C4-2B (cell line): ENCODE data around the gene MYZAP.
A peak's percentile ranks its signal among the peaks of the same experiment; 100 is the strongest.

Source experiments
- ZFX ChIP-seq: fragments of 450-650 bp; IDR thresholded peaks from 2 replicates; pipeline ENCODE4 v1.6.1; 2017
- TF ChIP-seq, protein P1 (sequence below): fragments of 450-650 bp; conservative IDR thresholded peaks from 2 replicates; pipeline ENCODE4 v1.5.1; 2017; ENCODE audit warnings: mild to moderate bottlenecking

DNA sequence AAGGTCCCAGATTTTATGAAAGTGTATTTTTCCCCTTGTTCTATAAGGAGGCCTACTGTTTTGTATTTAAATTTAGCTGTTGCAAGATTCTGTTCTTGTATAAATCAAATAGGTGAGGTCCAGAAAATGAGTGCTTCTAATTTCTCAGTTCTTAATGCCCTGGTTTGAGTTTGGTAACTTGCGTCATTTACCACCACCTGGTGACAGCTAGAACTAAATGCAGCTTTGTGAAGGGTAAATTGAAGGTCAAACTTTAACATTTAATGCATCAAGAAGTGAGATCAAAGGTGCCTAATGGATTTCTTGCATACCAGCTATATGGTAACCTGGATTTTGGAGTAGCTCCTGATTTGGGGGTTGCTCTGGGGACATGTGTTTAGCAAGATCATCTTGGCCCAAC is 64.1 kb downstream of the MYZAP start:
- TF ChIP-seq, protein P1, sequence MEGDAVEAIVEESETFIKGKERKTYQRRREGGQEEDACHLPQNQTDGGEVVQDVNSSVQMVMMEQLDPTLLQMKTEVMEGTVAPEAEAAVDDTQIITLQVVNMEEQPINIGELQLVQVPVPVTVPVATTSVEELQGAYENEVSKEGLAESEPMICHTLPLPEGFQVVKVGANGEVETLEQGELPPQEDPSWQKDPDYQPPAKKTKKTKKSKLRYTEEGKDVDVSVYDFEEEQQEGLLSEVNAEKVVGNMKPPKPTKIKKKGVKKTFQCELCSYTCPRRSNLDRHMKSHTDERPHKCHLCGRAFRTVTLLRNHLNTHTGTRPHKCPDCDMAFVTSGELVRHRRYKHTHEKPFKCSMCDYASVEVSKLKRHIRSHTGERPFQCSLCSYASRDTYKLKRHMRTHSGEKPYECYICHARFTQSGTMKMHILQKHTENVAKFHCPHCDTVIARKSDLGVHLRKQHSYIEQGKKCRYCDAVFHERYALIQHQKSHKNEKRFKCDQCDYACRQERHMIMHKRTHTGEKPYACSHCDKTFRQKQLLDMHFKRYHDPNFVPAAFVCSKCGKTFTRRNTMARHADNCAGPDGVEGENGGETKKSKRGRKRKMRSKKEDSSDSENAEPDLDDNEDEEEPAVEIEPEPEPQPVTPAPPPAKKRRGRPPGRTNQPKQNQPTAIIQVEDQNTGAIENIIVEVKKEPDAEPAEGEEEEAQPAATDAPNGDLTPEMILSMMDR, result peak; percentile 14
- no peak for TF ChIP-seq ZFX
